Right ventricle myocardium superior (tissue), 1 donor: ENCODE results near the gene ADGRD2. TPM values are rescaled to one million over a fixed set of nuclear protein-coding genes. Genes with fewer than 3 reads are reported as not detected.

Source experiments
- ATAC-seq: fragments of 200-7000 bp; cut with Tn5 transposase; one replicate; pipeline ENCODE4 v1.9.1; 2020; ENCODE audit warnings: mild to moderate bottlenecking; ENCODE audit not compliant: poor library complexity
- DNase-seq: peaks from one replicate; pipeline ENCODE4 v3.0.0-alpha.2; 2020
- intact Hi-C: fragments of 100-400 bp; cut with DNase I; formaldehyde crosslinking; loops from one replicate; pipeline ENCODE4 v1.11.2; 2022
- total RNA-seq: library from RNA; stranded (reverse); fragmentation: NEBNext Ultra II Directional; extraction: Animal tissue kit (Norgen Biotek cat#: 25700); gene quantifications from one replicate; pipeline ENCODE4 v1.2.1, GENCODE V29; 2021
- donor health status: DM: no; HTN: yes; CAD: no; lungs with severe emphysema.

ADGRD2 gene
- total RNA-seq, 1 donor from 2014 or later: not detected

- ATAC-seq (no peak), DNase-seq (no peak)
- intact Hi-C loops: no loop called here
Measured at GRCh38 chr9:124520206-124520596, 70.0 kb downstream of the ADGRD2 start.

GRCh38 chr9:124521142-124521541 is 70.9 kb downstream of the ADGRD2 start:
- DNase-seq (no peak), ATAC-seq (no peak)
- intact Hi-C loops: no loop called here

GRCh38 chr9:124522121-124523098 is 72.2 kb downstream of the ADGRD2 start:
- no peak for ATAC-seq
- no peak for DNase-seq
- intact Hi-C loops: no loop called here

- DNase-seq (no peak), ATAC-seq (no peak)
- intact Hi-C loops: no loop called here
Measured at GRCh38 chr9:124526174-124526573, 75.9 kb downstream of the ADGRD2 start.

- intact Hi-C loops: no loop called here
- ATAC-seq: no peak
- DNase-seq: no peak
Measured at GRCh38 chr9:124527781-124528180, 77.5 kb downstream of the ADGRD2 start.

Other genes with a start within 250 kb of the ADGRD2 start
- 10.3 TPM for gene NEK6, start 192.5 kb upstream of the ADGRD2 start, total RNA-seq
- gene PSMB7, start 35.0 kb upstream of the ADGRD2 start, total RNA-seq: 172 TPM
- not detected for gene NR5A1, start 56.9 kb downstream of the ADGRD2 start, total RNA-seq